Medulla oblongata (tissue), 1 donor: ENCODE measurements around the gene PRAF2.

Source experiments
- DNase-seq: peaks from one replicate; pipeline ENCODE4 v3.0.0-alpha.2; 2015; ENCODE audit errors: extremely low spot score

PRAF2 gene

GRCh38 chrX:49072712-49073095 is 1.1 kb downstream of the PRAF2 start:
- no peak for DNase-seq

GRCh38 chrX:49071877-49072711 is 1.7 kb downstream of the PRAF2 start:
- DNase-seq = peak; percentile 7

GRCh38 chrX:49070988-49071387 is 2.8 kb downstream of the PRAF2 start:
- DNase-seq = no peak

GRCh38 chrX:49069038-49069437 is 4.8 kb downstream of the PRAF2 start:
- DNase-seq = no peak

GRCh38 chrX:49067285-49068120 is 6.3 kb downstream of the PRAF2 start:
- no peak for DNase-seq

GRCh38 chrX:49066690-49067089 is 7.1 kb downstream of the PRAF2 start:
- no peak for DNase-seq

GRCh38 chrX:49066278-49066677 is 7.5 kb downstream of the PRAF2 start:
- no peak for DNase-seq

GRCh38 chrX:49064735-49065134 is 9.1 kb downstream of the PRAF2 start:
- DNase-seq = no peak

- DNase-seq = no peak
Observed at GRCh38 chrX:49064303-49064702, 9.5 kb downstream of the PRAF2 start.

GRCh38 chrX:49063715-49064114 is 10.1 kb downstream of the PRAF2 start:
- DNase-seq = no peak

- no peak for DNase-seq
Observed at GRCh38 chrX:49061916-49062315, 11.9 kb downstream of the PRAF2 start.

GRCh38 chrX:49061490-49061889 is 12.3 kb downstream of the PRAF2 start:
- no peak for DNase-seq

- DNase-seq = no peak
Observed at GRCh38 chrX:49060914-49061313, 12.9 kb downstream of the PRAF2 start.

GRCh38 chrX:49059681-49060085 is 14.1 kb downstream of the PRAF2 start:
- DNase-seq = no peak

- DNase-seq = no peak
Observed at GRCh38 chrX:49059201-49059600, 14.6 kb downstream of the PRAF2 start.

- DNase-seq = no peak
Observed at GRCh38 chrX:49058794-49059193, 15.0 kb downstream of the PRAF2 start, which contains the start of gene CCDC120. Gene CCDC120, plus strand, starts transcription at chrX:49058999. Its CDS starts 3,043 bp downstream, at chrX:49062042.

- DNase-seq = no peak
Observed at GRCh38 chrX:49054073-49054762, 19.6 kb downstream of the PRAF2 start.

- DNase-seq = peak; percentile 7
Observed at GRCh38 chrX:49053223-49054072, 20.4 kb downstream of the PRAF2 start.

GRCh38 chrX:49043987-49044281 is 29.9 kb downstream of the PRAF2 start:
- no peak for DNase-seq

- DNase-seq = peak; percentile 98
Observed at GRCh38 chrX:49043220-49043986, 30.4 kb downstream of the PRAF2 start, which contains the start of gene TFE3. Gene TFE3, minus strand, starts transcription at chrX:49043357. Its CDS starts 131 bp downstream, at chrX:49043226.
